Peyer's patch (tissue), 4 donors: Measurements from ENCODE around the gene SLC9A5.

Experiments used
- POLR2A ChIP-seq, 2 donors: fragments of 450-650 bp; IDR thresholded peaks; one replicate each; pipeline ENCODE4 v1.5.1; 2017; ENCODE audit warnings: antibody characterized with exemption in 2 of 2, mild to moderate bottlenecking in 2 of 2, moderate library complexity in 2 of 2
- TF ChIP-seq, protein P1 (sequence below), 6 experiments: fragments of 450-650 bp in 4 of 6; fragments of 200-600 bp in 2 of 6; sonication (generic) in 1 of 6; IDR thresholded peaks; one replicate each; pipeline ENCODE4 v1.5.1; 2017 to 2019; ENCODE audit warnings: antibody characterized with exemption in 6 of 6, mild to moderate bottlenecking in 3 of 6, moderate library complexity in 1 of 6

GRCh38 chr16:67265834-67266233 lies 17.1 kb downstream of the SLC9A5 start:
- no peak for TF ChIP-seq POLR2A (IDR thresholded peaks at IDR 0.05)
- TF ChIP-seq, protein P1, sequence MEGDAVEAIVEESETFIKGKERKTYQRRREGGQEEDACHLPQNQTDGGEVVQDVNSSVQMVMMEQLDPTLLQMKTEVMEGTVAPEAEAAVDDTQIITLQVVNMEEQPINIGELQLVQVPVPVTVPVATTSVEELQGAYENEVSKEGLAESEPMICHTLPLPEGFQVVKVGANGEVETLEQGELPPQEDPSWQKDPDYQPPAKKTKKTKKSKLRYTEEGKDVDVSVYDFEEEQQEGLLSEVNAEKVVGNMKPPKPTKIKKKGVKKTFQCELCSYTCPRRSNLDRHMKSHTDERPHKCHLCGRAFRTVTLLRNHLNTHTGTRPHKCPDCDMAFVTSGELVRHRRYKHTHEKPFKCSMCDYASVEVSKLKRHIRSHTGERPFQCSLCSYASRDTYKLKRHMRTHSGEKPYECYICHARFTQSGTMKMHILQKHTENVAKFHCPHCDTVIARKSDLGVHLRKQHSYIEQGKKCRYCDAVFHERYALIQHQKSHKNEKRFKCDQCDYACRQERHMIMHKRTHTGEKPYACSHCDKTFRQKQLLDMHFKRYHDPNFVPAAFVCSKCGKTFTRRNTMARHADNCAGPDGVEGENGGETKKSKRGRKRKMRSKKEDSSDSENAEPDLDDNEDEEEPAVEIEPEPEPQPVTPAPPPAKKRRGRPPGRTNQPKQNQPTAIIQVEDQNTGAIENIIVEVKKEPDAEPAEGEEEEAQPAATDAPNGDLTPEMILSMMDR (IDR thresholded peaks at IDR 0.05): no peak
